Fibroblast of villous mesenchyme (primary cell): Measurements from ENCODE around the gene COPS9. TPM values are rescaled to one million over a fixed set of nuclear protein-coding genes. Genes with fewer than 3 reads are reported as not detected.

Source experiments
- DNase-seq: peaks from one replicate; pipeline ENCODE4 v3.0.0-alpha.2; 2010; ENCODE audit warnings: low read depth
- H3K4me3 ChIP-seq: 2 replicates; pipeline ENCODE4 v1.5.1; 2011; ENCODE audit warnings: low read depth, mild to moderate bottlenecking, low read length
- CTCF ChIP-seq: IDR thresholded peaks from 2 replicates; pipeline ENCODE4 v1.5.1; 2012; ENCODE audit warnings: low read depth, mild to moderate bottlenecking, low read length; ENCODE audit not compliant: insufficient read depth
- total RNA-seq: library from RNA; depleted of rRNA; stranded (reverse); fragments of >200 nt; gene quantifications from 2 replicates; pipeline ENCODE4 v1.2.3, GENCODE V29; 2012

COPS9 gene
- total RNA-seq, 1 donor = 102 TPM

GRCh38 chr2:240140511-240140910, 4.4 kb upstream of the COPS9 start, which contains the start of gene OTOS:
OTOS (minus strand) TSS chr2:240140658; CDS start chr2:240140326, 332 bp downstream.
- no peak within 1 kb of the TSS for H3K4me3 ChIP-seq
- DNase-seq = no peak
- TF ChIP-seq CTCF = no peak

- TF ChIP-seq CTCF = no peak
- H3K4me3 ChIP-seq = no peak overlapping the region
- no peak for DNase-seq
Measured at GRCh38 chr2:240139666-240140393, 3.7 kb upstream of the COPS9 start.

- no peak for TF ChIP-seq CTCF
- no peak for DNase-seq
- H3K4me3 ChIP-seq = no peak overlapping the region
Measured at GRCh38 chr2:240139011-240139441, 2.9 kb upstream of the COPS9 start.

- no peak for TF ChIP-seq CTCF
Measured at GRCh38 chr2:240138254-240138984, 2.3 kb upstream of the COPS9 start.

GRCh38 chr2:240137596-240138253, 1.6 kb upstream of the COPS9 start:
- no peak for TF ChIP-seq CTCF
- no peak overlapping the region for H3K4me3 ChIP-seq
- DNase-seq = no peak

More at GRCh38 chr2:240138254-240138984, 2.3 kb upstream of the COPS9 start:
- no peak for DNase-seq
- H3K4me3 ChIP-seq = no peak overlapping the region

- no peak for TF ChIP-seq CTCF
- peak overlapping the region; percentile 83 for H3K4me3 ChIP-seq
- no peak for DNase-seq
Measured at GRCh38 chr2:240136671-240137292, 677 bp upstream of the COPS9 start.
